ENCODE data around the gene ZNG1C. TPM values are rescaled to one million over a fixed set of nuclear protein-coding genes. Genes with fewer than 3 reads are reported as not detected.
"Not testable (repeated sequence)": the region's sequence is repeated elsewhere in the genome, so short reads cannot be mapped to it uniquely, and the experiment has no call there.

The ZNG1C gene
- total RNA-seq, 2 donors from 2014 or later, result 8.4 to 8.5 TPM

DNA sequence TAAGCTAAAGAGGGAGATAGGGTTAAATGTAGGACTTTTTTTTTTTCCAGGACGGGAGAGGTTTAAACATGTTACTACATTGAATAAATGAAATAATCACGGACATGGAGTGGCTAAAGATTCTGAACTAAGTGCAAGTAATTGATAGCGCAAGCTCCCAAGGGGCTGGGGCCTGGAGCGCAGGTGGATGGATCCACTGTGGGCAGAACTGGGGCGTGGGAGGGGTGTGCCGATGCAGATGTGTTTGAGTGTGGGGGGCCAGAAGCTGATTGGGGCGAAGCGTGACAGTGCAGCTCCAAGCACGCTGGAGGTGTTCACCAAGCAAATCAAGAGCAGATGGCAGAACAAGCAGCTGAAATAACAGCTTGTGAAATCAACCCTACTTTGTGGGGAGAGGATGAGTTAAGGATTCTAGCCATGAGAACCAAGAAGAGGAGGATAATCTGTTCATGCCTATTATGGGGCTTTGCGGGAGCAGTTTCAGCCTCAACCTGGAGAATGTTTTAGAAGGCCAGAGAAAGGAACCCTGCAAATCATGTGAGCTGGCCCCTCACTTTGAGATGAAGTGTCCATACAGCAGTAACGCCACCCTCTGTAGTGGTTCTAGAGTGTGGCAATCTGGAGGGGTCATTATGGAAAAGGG lies 88.9 kb downstream of the ZNG1C start:
- H3K4me1 ChIP-seq; H3K36me3 ChIP-seq; H3K9me3 ChIP-seq; H3K27me3 ChIP-seq; H3K4me3 ChIP-seq; DNase-seq (ENCODE audit: low spot score); H3K27ac ChIP-seq: not testable (repeated sequence)

DNA sequence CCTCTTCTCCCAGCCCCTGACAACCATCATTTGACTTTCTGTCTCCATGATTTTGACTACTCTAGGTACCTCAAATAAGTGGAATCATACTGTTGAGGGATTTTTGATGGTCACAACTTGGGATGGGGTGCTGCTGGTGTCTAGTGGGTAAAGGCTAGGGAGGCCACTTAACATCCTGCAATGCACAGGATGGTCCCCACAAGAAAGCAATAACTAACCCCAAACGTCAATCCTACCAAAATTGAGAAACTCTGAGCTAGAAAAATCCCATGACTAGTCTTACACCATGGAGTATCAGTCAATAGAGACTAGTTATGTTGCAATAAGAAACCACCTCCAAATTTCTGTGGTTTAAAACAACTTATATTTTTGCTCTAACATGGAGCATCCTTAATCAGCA lies 90.3 kb downstream of the ZNG1C start:
- DNase-seq (ENCODE audit: low spot score); H3K4me1 ChIP-seq; H3K27ac ChIP-seq; H3K27me3 ChIP-seq; H3K4me3 ChIP-seq; H3K36me3 ChIP-seq; H3K9me3 ChIP-seq: not testable (repeated sequence)

DNA sequence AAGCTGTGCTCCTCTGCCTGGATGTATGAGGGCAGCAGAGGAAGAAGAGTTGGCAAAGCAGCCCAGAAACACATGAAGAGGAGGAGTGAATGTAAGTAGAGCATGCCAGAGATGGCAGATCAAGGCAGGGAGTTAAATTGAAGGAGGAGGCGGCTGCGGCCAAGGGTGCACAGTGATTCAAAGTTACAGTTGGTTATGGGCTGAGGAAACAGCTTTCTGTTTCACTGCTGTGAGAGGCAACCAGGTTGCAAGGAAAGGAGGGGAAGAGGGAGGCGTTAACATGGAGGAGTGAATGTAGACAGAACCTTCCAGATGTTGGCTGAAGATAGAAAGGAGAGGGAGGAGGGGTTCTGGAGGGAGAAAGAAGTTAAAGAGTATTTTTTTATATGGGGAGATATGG lies 94.2 kb downstream of the ZNG1C start:
- DNase-seq (ENCODE audit: low spot score); H3K4me3 ChIP-seq; H3K27me3 ChIP-seq; H3K9me3 ChIP-seq; H3K27ac ChIP-seq; H3K36me3 ChIP-seq; H3K4me1 ChIP-seq: not testable (repeated sequence)

DNA sequence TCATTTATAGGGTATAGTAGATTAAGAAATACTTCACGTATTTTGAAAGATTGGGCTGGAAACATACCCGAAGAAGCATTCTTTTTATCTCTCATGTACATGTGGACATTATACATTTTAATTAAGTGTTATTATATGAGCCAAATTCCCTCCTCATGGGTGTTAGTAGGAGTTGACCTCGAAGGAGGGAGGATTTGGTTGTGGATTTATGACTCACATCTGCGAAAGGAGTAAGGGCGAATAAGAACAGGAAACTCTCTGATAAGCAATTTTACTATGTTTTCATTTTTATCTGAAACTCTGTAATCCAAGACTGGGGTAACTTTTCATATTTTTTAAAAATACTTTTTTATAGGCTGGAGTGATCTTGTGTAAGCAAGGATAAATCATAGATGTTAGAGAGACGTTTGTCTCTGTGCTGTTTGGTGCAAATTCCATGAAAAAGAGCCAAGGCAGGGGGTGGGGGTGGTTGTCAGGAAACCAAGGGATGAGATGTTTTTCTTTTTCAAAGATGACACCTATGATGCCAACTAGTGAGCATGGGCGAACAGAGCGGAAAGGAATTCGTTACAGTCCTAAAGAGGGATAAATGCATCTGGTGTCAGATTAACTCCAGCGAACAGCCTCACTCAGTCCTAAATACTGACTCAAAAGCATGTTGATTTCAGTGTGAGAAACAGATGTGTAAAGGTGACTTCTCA lies 95.0 kb downstream of the ZNG1C start:
- H3K4me3 ChIP-seq; H3K36me3 ChIP-seq; DNase-seq (ENCODE audit: low spot score); H3K27me3 ChIP-seq; H3K27ac ChIP-seq; H3K9me3 ChIP-seq; H3K4me1 ChIP-seq: not testable (repeated sequence)

DNA sequence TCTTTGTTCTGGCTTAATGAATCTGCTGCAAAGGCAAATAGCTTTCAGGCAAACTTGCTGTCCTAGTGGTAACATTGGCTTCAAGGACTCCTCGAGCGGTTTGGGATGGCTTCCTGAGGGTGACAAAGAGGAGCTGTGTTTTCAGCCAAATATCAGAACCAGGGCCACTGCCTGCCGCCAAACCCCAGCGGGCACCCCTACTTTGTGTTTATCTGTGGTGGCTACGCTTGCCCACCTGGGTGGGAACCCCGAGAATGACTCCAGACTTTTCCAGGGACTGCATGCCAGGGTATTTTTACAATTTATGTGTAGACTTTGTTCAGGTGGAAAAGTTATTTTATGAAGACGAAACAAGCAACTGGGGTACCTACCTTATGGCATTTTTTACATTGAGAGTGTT lies 96.2 kb downstream of the ZNG1C start:
- not testable (repeated sequence) for H3K36me3 ChIP-seq; H3K4me1 ChIP-seq; DNase-seq (ENCODE audit: low spot score); H3K4me3 ChIP-seq; H3K9me3 ChIP-seq; H3K27me3 ChIP-seq; H3K27ac ChIP-seq

DNA sequence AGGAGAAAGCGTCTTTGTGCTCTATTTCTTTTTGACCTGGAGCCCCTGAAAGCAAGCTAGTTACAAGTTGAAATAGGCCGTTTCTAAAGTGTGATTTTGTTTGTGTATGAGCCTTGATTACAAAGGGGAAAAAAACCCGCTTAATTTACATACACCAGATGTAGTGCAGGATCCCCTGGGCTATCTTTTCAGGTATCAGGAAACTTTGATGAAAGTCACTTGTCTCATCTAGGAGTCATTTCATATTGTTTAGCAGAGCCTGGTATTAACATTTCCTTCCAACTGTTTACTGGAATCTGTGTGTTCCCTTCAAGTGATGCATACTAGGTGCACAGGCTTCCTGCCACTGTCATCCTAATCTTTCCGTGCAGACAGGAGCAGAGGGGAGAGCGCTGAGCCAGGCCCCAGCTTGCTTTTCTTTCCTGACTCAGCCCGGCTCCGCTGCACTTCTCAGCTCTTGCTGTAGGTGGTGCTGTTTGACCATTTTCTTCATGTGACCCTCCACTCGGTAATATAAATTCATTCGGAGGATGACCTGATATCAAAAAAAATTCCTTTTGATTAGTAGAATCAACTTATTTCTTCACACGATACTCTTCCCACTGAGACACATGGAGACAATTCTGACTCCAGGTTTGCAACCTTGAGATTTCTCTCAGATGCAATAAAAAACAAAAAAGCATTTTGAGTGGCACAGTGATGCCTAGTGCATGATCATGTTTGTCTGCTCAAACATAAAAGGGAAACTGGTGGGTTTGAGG lies 100.7 kb downstream of the ZNG1C start:
- not testable (repeated sequence) for H3K27me3 ChIP-seq; H3K9me3 ChIP-seq; H3K4me1 ChIP-seq; H3K4me3 ChIP-seq; H3K36me3 ChIP-seq; H3K27ac ChIP-seq; DNase-seq (ENCODE audit: low spot score)
- TF ChIP-seq, protein P1, sequence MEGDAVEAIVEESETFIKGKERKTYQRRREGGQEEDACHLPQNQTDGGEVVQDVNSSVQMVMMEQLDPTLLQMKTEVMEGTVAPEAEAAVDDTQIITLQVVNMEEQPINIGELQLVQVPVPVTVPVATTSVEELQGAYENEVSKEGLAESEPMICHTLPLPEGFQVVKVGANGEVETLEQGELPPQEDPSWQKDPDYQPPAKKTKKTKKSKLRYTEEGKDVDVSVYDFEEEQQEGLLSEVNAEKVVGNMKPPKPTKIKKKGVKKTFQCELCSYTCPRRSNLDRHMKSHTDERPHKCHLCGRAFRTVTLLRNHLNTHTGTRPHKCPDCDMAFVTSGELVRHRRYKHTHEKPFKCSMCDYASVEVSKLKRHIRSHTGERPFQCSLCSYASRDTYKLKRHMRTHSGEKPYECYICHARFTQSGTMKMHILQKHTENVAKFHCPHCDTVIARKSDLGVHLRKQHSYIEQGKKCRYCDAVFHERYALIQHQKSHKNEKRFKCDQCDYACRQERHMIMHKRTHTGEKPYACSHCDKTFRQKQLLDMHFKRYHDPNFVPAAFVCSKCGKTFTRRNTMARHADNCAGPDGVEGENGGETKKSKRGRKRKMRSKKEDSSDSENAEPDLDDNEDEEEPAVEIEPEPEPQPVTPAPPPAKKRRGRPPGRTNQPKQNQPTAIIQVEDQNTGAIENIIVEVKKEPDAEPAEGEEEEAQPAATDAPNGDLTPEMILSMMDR (IDR thresholded peaks at IDR 0.05), result peak in 1 of 2 donors; percentile 45

DNA sequence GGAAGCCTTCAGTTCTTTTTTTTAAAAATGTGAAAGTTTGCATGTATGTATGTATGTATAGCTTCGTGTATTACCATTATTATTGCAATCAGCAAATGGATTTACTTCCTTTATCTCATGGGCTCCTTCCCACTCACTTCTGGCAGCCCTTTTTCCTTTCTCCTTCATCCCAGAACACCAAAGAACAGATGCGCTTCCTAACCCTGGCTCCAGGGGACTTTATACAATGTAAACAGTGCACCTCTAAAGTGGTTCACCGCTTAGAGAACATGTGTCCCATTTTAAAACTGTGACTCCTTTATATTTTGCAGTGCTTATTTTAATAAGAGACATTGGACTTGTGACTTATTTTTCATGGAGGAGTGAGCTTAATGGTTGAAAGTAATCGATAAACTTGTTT lies 101.5 kb downstream of the ZNG1C start:
- H3K27ac ChIP-seq; H3K36me3 ChIP-seq; H3K9me3 ChIP-seq; DNase-seq (ENCODE audit: low spot score); H3K4me1 ChIP-seq; H3K27me3 ChIP-seq; H3K4me3 ChIP-seq: not testable (repeated sequence)

DNA sequence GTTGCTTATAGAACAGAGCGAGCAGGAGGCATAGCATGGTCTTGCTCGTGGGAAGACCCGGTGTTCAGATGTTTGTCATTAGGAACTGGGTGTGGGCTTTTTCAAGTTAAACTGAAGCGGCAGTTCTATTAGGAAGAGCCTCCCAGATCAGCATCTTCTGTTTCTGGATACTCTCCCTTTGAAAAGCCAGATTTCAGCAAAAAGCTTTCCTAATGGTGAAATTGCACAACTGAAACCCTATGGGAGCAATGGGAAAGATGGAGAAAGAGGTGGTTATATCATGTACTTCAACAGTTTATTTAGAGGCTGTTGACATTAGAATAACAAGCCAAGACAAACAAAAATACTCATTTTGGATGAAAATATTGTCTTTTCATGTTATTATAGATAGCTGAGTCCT lies 102.2 kb downstream of the ZNG1C start:
- not testable (repeated sequence) for H3K27me3 ChIP-seq; H3K27ac ChIP-seq; H3K4me3 ChIP-seq; H3K4me1 ChIP-seq; H3K36me3 ChIP-seq; DNase-seq (ENCODE audit: low spot score); H3K9me3 ChIP-seq

Other genes with a start within 250 kb of the ZNG1C start
- not detected for gene FOXD4L3, start 60.9 kb downstream of the ZNG1C start, total RNA-seq
- gene PGM5, start 114.6 kb downstream of the ZNG1C start, total RNA-seq, result 100 to 1,000 TPM; 274 to 281 TPM

Measured in right atrium auricular region (tissue), 2 donors.